Endothelial cell of umbilical vein (primary cell): Measurements from ENCODE around the gene SUOX. TPM values are rescaled to one million over a fixed set of nuclear protein-coding genes. Genes with fewer than 3 reads are reported as not detected.

Experiments used
- BruUV-seq: library from RNA; stranded (reverse); fragments of 400-500 nt; replicated peaks from 2 replicates; lab custom pipeline; 2021; lab: Mats Ljungman, UMichigan
- CTCF ChIA-PET: fragments of 300-600, 350-600 bp; sonication (Branson Sonifier 250); formaldehyde crosslinking; loops from one replicate; lab custom pipeline; 2021; ENCODE audit warnings: antibody characterized with exemption, inconsistent platforms; lab: Charles Lee
- POLR2A ChIA-PET: fragments of 300-600, 350-600 bp; sonication (Branson Sonifier 250); formaldehyde crosslinking; loops from one replicate; lab custom pipeline; 2021; ENCODE audit warnings: antibody characterized with exemption, inconsistent platforms; lab: Charles Lee
- DNase-seq: peaks from one replicate; pipeline ENCODE4 v3.0.0-alpha.2; 2011; ENCODE audit warnings: low read depth, low spot score
- FAIRE-seq: peaks from 2 replicates; lab custom pipeline; 2011; peaks lifted over from hg19 to GRCh38; lab: Jason Lieb, UNC
- H2AFZ ChIP-seq: 2 replicates; pipeline ENCODE4 v1.6.0; 2012; ENCODE audit warnings: low read depth, low read length, control low read depth, inconsistent platforms
- H3K27ac ChIP-seq: 2 replicates; pipeline ENCODE4 v1.5.1; 2011; ENCODE audit warnings: low read depth, mild to moderate bottlenecking, control low read depth, low read length, moderate library complexity; ENCODE audit not compliant: insufficient read depth
- H3K27me3 ChIP-seq, 2 experiments: 2 replicates each; pipeline versions ENCODE4 v1.6.0 to v1.6.1; 2011; ENCODE audit warnings: low read length in 2 of 2, mixed read lengths in 1 of 2; ENCODE audit not compliant: control insufficient read depth in 2 of 2, insufficient read depth in 2 of 2
- H3K36me3 ChIP-seq, 2 experiments: 2 replicates in 1 of 2; 3 replicates in 1 of 2; pipeline ENCODE4 v1.5.1; 2011; ENCODE audit warnings: low read length in 2 of 2, mild to moderate bottlenecking in 1 of 2, moderate library complexity in 1 of 2; ENCODE audit not compliant: control insufficient read depth in 2 of 2, insufficient read depth in 2 of 2; ENCODE audit errors: extremely low read depth in 1 of 2
- H3K4me1 ChIP-seq: 3 replicates; pipeline ENCODE4 v1.5.1; 2011; ENCODE audit warnings: mild to moderate bottlenecking, low read length; ENCODE audit not compliant: control insufficient read depth, insufficient read depth; ENCODE audit errors: extremely low read depth
- H3K4me2 ChIP-seq: 2 replicates; pipeline ENCODE4 v1.6.1; 2011; ENCODE audit warnings: low read length, control low read depth, mixed read lengths; ENCODE audit not compliant: insufficient read depth
- H3K4me3 ChIP-seq, 3 experiments: fragments of 200-600 bp in 1 of 3; sonication (generic), shearing (Covaris generic) in 1 of 3; replicated peaks in 1 of 3; 2 replicates each; pipeline ENCODE4 v1.5.1; 2011 to 2016; ENCODE audit warnings: control low read depth in 3 of 3, low read length in 3 of 3, mild to moderate bottlenecking in 2 of 3, inconsistent platforms in 1 of 3, low read depth in 1 of 3, moderate library complexity in 1 of 3; ENCODE audit not compliant: insufficient read depth in 1 of 3
- H3K79me2 ChIP-seq: 2 replicates; pipeline ENCODE4 v1.6.0; 2012; ENCODE audit warnings: low read length, inconsistent platforms; ENCODE audit not compliant: control insufficient read depth, insufficient read depth
- H3K9ac ChIP-seq: replicated peaks from 2 replicates; pipeline ENCODE3; 2011; ENCODE audit warnings: low read length, control low read depth; ENCODE audit not compliant: insufficient read depth; ENCODE audit errors: extremely low read depth
- H3K9me1 ChIP-seq: replicated peaks from 3 replicates; pipeline ENCODE4 v1.6.0; 2011; ENCODE audit warnings: mild to moderate bottlenecking, low read length; ENCODE audit not compliant: control insufficient read depth, insufficient read depth; ENCODE audit errors: extremely low read depth
- H3K9me3 ChIP-seq: replicated peaks from 2 replicates; pipeline ENCODE4 v1.5.1; 2012; ENCODE audit warnings: low read length, inconsistent platforms; ENCODE audit not compliant: control insufficient read depth, insufficient read depth
- H4K20me1 ChIP-seq: replicated peaks from 2 replicates; pipeline ENCODE3; 2011; ENCODE audit warnings: mild to moderate bottlenecking, low read length; ENCODE audit not compliant: control insufficient read depth, insufficient read depth; ENCODE audit errors: extremely low read depth
- EZH2 ChIP-seq: IDR thresholded peaks from 2 replicates; pipeline ENCODE4 v1.6.1; 2012; ENCODE audit warnings: borderline replicate concordance, low read depth, mild to moderate bottlenecking, moderate library complexity, low read length, inconsistent platforms; ENCODE audit not compliant: severe bottlenecking
- GATA2 ChIP-seq: IDR thresholded peaks from 2 replicates; pipeline ENCODE4 v1.7.0; 2011; ENCODE audit warnings: low read depth, mild to moderate bottlenecking, moderate library complexity, mixed read lengths, low read length; ENCODE audit not compliant: insufficient read length, insufficient read depth
- JUN ChIP-seq: IDR thresholded peaks from 2 replicates; pipeline ENCODE4 v1.6.1; 2011; ENCODE audit warnings: borderline replicate concordance, low read depth; ENCODE audit not compliant: insufficient read length, insufficient read depth
- MYC ChIP-seq: IDR thresholded peaks from one replicate; pipeline ENCODE4 v1.6.1; 2011; ENCODE audit warnings: mild to moderate bottlenecking, low read depth, low read length
- POLR2A ChIP-seq: IDR thresholded peaks from 2 replicates; pipeline ENCODE4 v1.6.1; 2012; ENCODE audit warnings: low read depth, mild to moderate bottlenecking, control low read depth, low read length
- POLR2AphosphoS5 ChIP-seq: IDR thresholded peaks from 2 replicates; pipeline ENCODE4 v1.6.1; 2012; ENCODE audit warnings: low read depth, mild to moderate bottlenecking, control low read depth, low read length, moderate library complexity; ENCODE audit not compliant: insufficient read depth
- dilution Hi-C: fragments of 300-500 bp; cut with MboI; formaldehyde crosslinking; loops from one replicate; pipeline ENCODE4 v1.15.0; 2019; ENCODE audit warnings: low sequenced_read_pairs; ENCODE audit not compliant: extremely low pct_ligation_motif_present
- intact Hi-C: fragments of 100-400 bp; cut with micrococcal nuclease; formaldehyde crosslinking; loops from one replicate; pipeline ENCODE4 v1.10.0; 2022
- polyA plus RNA-seq, 4 experiments: library from polyadenylated mRNA; depleted of rRNA in 3 of 4; stranded (reverse) in 3 of 4; unstranded in 1 of 4; fragments of >200 nt; gene quantifications; 2 replicates each; pipeline versions ENCODE4 v1.2.1 to v1.2.3, GENCODE V29; 2011 to 2012; ENCODE audit warnings: missing spikeins in 1 of 4
- total RNA-seq: library from RNA; stranded (reverse); gene quantifications from 2 replicates; pipeline ENCODE4 v1.2.3, GENCODE V29; 2021
- TF ChIP-seq, protein P1 (sequence below), 2 donors: IDR thresholded peaks; 1 replicate in 1 of 2; 2 replicates in 1 of 2; pipeline ENCODE4 v1.5.1; 2011; ENCODE audit warnings: low read length in 2 of 2, mild to moderate bottlenecking in 2 of 2, moderate library complexity in 2 of 2, control low read depth in 1 of 2, inconsistent platforms in 1 of 2, low read depth in 1 of 2; ENCODE audit not compliant: insufficient read depth in 1 of 2; ENCODE audit errors: extremely low read depth in 1 of 2

Gene SUOX
- total and polyA plus RNA-seq, 2 donors (not counting 3 experiments of a cell fraction or from before 2014, with no cell fraction given) = 24.3 to 31.4 TPM

DNA sequence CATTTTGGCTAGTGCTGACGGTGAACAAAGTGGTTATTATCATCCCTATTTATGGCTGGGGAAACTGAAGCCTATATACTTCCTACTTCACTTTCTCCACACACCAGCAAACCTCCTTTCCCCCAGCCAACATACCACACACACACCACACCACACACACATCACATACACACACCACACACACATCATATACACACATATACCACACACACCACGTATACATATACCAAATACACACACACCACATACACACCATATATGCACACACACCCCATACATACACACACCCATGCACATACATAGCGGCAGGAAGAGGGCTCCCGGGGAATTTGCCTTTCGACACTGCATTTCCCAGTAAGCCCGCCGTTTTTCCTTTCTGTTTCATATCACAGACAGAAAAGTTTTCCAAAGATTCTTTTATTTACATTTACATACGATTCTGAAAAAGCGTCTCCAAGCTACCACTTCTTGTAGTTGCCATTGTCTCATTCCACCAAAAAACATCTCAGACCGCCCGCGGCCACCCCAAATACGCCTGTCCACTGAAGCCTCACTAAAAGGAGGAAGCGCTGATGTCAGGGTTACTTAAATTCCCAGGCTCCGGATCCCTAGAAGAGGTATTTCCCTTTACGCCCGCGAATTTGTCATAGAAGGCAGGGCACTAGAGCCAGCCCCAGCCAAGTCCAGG, 24.0 kb upstream of the SUOX start:
- H3K36me3 ChIP-seq = peaks cover 1 to 3% of the 10 kb centered on the region in 2 experiments
- H3K9ac ChIP-seq = peak overlapping the region; percentile 72
- H3K27ac ChIP-seq = peak overlapping the region; percentile 78
- no peaks in the 10 kb centered on the region for H3K9me1 ChIP-seq
- BruUV-seq = TSS peak; percentile 93
- no peak for TF ChIP-seq POLR2AphosphoS5
- TF ChIP-seq, protein P1, sequence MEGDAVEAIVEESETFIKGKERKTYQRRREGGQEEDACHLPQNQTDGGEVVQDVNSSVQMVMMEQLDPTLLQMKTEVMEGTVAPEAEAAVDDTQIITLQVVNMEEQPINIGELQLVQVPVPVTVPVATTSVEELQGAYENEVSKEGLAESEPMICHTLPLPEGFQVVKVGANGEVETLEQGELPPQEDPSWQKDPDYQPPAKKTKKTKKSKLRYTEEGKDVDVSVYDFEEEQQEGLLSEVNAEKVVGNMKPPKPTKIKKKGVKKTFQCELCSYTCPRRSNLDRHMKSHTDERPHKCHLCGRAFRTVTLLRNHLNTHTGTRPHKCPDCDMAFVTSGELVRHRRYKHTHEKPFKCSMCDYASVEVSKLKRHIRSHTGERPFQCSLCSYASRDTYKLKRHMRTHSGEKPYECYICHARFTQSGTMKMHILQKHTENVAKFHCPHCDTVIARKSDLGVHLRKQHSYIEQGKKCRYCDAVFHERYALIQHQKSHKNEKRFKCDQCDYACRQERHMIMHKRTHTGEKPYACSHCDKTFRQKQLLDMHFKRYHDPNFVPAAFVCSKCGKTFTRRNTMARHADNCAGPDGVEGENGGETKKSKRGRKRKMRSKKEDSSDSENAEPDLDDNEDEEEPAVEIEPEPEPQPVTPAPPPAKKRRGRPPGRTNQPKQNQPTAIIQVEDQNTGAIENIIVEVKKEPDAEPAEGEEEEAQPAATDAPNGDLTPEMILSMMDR (IDR thresholded peaks at IDR 0.05; ENCODE audit: extremely low read depth in 1 of 2, insufficient read depth in 1 of 2, low read depth in 1 of 2, low read length in 2 of 2) = no peak
- TF ChIP-seq MYC = no peak
- TF ChIP-seq EZH2 = no peak
- no peak for TF ChIP-seq GATA2
- TF ChIP-seq POLR2A = peak; percentile 42
- TF ChIP-seq JUN = no peak
- FAIRE-seq (no peak), DNase-seq (no peak)
- no peaks in the 10 kb centered on the region for H4K20me1 ChIP-seq
- POLR2A ChIA-PET = interaction anchor here (0.7 to 1.6 kb wide), 14 partner anchors 10 to 244 kb away, joined by 3 to 18 read pairs (median 4); partner anchors contain the start of genes CD63, DNAJC14, PA2G4 and SUOX
- CTCF ChIA-PET = interaction anchor here (0.6 to 3.0 kb wide), 12 partner anchors 13 to 235 kb away, joined by 3 to 34 read pairs (median 5); partner anchors contain the start of genes DGKA, DNAJC14, PA2G4 and SUOX
- H3K9me3 ChIP-seq = no peaks in the 10 kb centered on the region
- peak overlapping the region; percentile 39 for H2AFZ ChIP-seq
- no peaks in the 10 kb centered on the region for H3K27me3 ChIP-seq
- peak overlapping the region; percentile 22 to 79 (median 46) for H3K4me3 ChIP-seq
- peaks cover 38% of the 10 kb centered on the region for H3K79me2 ChIP-seq
- H3K4me1 ChIP-seq = peaks cover 27% of the 10 kb centered on the region
- intact Hi-C loops = loop anchor here (1.0 to 2.0 kb wide), 4 partner anchors 40 to 156 kb away; partner anchors contain the start of genes DNAJC14 and SARNP
- peak overlapping the region; percentile 81 for H3K4me2 ChIP-seq
- dilution Hi-C loops = no loop called here
